Measurements from ENCODE around the gene SLCO1B1.
"Not testable (repeated sequence)": the region's sequence is repeated elsewhere in the genome, so short reads cannot be mapped to it uniquely, and the experiment has no call there.

SLCO1B1 gene, protein sequence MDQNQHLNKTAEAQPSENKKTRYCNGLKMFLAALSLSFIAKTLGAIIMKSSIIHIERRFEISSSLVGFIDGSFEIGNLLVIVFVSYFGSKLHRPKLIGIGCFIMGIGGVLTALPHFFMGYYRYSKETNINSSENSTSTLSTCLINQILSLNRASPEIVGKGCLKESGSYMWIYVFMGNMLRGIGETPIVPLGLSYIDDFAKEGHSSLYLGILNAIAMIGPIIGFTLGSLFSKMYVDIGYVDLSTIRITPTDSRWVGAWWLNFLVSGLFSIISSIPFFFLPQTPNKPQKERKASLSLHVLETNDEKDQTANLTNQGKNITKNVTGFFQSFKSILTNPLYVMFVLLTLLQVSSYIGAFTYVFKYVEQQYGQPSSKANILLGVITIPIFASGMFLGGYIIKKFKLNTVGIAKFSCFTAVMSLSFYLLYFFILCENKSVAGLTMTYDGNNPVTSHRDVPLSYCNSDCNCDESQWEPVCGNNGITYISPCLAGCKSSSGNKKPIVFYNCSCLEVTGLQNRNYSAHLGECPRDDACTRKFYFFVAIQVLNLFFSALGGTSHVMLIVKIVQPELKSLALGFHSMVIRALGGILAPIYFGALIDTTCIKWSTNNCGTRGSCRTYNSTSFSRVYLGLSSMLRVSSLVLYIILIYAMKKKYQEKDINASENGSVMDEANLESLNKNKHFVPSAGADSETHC

DNA sequence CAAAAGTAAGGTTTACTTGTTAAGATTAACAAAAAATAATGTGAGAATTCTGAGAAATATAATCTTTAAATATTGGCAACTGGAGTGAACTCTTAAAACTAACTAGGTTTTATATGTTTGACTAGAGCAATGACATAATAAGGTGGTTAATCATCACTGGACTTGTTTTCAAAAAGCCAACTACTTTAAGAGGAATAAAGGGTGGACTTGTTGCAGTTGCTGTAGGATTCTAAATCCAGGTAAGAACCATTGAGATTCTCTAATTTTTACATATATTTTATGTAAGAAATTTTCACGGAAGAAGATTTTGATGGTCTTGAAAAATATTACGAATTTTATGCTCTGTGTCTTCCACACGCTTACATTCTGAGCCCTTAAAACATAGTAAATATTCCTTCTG, at the start of gene SLCO1B1:
TSS of gene SLCO1B1 (plus strand) at position 197 of the 400 bp plus-strand sequence. CDS start 10,381 bp downstream, outside the sequence.
- no peak for DNase-seq

DNA sequence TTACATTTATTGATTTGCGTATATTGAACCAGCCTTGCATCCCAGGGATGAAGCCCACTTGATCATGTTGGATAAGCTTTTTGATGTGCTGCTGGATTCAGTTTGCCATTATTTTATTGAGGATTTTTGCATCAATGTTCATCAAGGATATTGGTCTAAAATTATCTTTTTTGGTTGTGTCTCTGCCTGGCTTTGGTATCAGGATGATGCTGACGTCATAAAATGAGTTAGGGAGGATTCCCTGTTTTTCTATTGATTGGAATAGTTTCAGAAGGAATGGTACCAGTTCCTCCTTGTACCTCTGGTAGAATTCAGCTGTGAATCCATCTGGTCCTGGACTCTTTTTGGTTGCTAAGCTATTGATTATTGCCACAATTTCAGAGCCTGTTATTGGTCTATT, 46.2 kb upstream of the SLCO1B1 start:
- DNase-seq, result not testable (repeated sequence)

DNA sequence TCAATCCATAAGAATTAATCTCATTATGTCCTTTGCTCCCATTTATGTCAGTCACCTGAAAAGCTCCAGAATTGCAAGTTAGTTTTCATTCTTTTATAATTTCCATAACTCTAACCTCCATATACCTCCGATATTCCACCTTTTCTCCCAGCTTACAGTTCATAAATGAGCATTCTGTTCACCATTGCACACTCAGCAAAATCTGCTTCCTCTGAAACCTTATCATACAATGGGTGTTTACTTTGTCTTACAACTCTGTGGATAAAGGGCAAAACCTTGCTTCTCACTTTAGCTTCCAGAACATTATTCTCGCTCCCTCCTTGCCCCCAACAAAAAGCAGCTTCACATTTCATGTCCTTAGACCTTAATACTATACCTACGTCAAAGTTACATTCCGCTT, 19.3 kb upstream of the SLCO1B1 start:
- DNase-seq, result no peak

DNA sequence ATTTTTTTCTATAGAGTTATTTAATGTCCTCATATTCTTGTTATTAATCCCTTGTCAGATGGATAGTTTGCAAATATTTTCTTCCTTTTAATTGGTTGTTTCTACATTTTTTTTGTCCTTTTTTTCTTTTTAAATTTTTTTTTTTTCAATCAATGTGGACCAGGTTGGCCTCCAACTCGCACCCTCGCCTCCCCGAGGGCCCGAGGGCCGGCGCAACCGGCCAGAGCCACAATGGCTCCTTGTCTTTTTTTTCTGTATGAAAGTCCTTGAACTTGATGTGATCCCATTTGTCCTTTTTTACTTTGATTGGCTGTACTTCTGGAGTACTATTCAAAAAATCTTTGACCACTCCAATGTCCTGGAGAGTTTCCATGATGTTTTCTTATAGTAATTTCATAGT, 17.7 kb upstream of the SLCO1B1 start:
- no peak for DNase-seq

DNA sequence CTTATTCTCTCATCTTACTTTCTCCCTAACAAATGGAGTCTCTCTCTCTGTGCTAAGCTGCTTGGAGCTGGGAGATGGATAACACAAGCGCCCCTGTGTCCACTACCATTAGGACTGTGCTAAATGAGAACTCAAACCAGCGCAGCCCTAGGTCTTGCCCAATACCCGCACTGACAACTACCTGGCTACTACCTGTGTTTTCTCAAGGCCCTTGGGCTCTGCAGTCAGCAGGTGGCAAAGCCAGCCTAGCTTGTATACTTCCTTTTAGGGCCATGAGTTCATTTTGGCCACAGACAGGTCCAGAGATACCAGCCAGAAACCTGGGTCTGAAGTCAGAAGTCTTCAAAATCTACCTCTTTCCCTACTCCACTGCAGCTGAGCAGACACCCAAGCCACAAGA, 13.0 kb upstream of the SLCO1B1 start:
- no peak for DNase-seq

DNA sequence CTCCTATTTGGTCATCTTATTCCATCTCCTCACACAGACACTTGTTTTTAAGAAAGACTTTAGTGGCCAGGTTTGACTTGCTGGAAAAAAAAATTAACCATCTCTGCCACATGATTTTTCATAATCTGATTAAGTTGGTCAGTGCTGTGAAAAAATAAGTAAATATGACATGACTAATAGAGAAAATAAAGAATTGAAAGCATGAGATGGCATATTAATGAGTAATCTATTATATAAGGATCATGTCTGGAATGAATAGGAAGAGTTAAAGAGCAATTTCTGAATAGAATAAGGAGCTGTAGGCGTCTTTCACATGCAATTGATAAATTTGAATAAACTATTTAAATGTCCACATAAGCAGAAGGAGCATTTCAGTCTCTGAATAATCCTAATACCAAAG, 12.2 kb upstream of the SLCO1B1 start:
- no peak for DNase-seq

DNA sequence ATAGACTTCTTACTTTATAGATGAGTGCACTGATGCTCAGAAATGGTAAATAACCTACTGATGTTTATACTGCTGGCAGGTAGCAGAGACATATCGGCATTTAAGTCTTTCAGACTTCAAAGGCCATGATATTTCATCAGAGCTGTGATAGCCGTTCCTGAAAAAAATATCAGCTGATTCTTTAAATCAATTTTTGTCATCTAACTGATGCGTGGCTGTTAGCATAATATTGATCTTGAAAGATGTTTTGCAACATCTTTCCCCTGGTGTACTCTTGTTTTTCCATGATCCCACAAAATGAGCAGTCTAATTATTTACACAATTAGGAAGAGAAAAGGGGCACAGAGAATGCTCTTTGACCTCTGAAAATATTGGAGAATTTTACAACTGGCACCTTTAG, 1.6 kb upstream of the SLCO1B1 start:
- no peak for DNase-seq

DNA sequence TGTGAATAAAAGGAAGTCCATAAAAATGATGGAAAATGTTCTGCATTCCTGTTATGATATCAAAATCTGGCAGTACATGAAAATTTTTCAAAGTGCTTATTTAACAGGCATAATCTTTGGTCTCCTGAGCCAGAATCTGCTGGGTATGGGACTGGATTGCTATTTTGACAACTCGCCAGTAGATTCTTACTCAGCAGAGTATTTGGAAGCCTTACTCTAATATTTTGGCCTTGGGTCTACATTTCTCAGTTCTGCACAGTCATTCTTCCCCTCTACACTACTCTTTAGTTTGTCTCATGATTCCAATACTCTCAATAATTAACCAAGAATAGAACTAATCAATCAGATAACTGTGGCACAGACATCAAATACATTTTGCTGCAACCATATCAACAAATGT, 1.1 kb upstream of the SLCO1B1 start:
- DNase-seq, result no peak

DNA sequence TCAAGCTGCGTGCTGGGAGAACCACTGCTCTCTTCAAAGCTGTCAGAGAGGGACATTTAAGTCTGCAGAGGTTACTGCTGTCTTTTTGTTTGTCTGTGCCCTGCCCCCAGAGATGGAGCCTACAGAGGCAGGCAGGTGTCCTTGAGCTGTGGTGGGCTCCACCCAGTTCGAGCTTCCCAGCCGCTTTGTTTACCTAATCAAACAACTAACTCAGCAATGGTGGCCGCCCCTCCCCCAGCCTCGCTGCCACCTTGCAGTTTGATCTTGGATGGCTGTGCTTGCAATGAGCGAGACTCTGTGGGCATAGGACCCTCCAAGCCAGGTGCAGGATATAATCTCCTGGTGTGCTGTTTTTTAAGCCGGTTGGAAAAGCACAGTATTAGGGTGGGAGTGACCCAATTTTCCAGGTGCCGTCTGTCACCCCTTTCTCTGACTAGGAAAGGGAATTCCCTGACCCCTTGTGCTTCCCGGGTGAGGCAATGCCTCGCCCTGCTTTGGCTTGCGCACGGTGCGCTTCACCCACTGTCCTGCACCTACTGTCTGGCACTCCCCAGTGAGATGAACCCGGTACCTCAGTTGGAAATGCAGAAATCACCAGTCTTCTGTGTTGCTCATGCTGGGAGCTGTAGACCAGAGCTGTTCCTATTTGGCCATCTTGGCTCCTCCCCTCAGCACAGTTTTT, 6.5 kb downstream of the SLCO1B1 start:
- DNase-seq, result not testable (repeated sequence)

DNA sequence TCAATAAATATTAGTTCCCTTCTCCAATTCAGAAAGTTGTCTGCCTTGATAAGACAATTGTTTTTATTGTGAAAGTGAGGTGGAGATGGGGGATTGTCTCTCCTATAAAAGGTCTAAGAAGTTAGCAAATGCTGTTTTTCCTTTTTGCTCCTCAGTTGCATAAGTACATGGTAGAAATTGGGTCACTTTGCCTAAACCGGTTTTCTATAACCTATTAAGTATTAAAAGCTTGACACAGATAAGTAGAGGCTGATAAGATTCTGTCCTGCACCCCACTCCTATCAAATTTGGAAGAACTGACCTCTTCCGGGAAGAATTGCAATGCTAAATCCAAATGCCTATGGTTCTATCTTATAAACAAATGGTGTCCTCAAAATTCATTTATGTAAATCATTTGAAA, 7.0 kb downstream of the SLCO1B1 start:
- DNase-seq, result no peak

DNA sequence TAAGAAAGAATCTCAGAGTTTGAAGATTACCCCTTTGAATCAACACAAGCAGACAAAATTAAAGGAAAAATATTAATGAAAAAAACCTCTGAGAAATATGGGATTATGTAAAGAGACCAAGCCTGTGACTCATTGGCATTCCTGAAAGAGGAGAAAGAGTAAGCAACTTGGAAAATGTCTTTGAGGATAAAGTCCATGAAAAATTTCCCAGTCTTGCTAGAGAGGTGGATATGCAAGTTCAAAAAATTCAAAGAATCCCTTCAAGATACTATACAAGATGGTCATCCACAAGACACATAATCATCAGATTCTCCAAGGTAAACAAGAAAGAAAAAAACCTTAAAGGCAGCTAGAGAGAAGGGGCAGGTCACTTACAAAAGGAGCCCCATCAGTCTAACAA, 13.3 kb downstream of the SLCO1B1 start:
- DNase-seq, result no peak

DNA sequence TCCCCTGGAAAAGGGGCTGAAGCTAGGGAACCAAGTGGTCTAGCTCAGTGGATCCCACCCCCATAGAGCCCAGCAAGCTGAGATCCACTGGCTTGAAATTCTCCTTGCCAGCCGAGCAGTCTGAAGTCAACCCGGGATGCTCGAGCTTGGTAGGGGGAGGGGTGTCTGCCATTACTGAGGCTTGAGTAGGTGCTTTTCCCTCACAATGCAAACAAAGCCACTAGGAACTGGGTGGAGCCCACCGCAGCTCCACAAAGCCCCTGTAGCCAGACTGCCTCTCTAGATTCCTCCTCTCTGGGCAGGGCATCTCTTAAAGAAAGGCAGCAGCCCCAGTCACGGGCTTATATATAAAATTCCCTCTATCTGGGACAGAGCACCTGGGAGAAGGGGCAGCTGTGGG, 18.9 kb downstream of the SLCO1B1 start:
- DNase-seq, result not testable (repeated sequence)

DNA sequence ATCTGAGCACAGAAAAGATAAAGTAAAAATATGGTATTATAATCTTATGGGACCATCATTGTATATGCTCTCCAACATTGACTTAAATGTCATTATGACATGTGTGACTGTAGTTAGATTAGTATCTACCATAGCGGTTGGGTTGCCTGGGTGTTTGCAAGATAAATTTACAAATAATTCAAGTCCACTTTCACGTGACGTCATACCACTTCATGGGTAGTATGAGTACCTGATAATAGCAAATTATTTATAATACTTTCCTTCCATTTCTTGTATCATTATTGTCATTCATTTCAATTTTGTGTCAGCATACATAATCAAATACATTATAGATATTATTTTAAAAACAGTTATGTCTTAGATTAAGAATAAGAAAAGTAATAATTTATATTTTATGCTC, 20.2 kb downstream of the SLCO1B1 start:
- no peak for DNase-seq

DNA sequence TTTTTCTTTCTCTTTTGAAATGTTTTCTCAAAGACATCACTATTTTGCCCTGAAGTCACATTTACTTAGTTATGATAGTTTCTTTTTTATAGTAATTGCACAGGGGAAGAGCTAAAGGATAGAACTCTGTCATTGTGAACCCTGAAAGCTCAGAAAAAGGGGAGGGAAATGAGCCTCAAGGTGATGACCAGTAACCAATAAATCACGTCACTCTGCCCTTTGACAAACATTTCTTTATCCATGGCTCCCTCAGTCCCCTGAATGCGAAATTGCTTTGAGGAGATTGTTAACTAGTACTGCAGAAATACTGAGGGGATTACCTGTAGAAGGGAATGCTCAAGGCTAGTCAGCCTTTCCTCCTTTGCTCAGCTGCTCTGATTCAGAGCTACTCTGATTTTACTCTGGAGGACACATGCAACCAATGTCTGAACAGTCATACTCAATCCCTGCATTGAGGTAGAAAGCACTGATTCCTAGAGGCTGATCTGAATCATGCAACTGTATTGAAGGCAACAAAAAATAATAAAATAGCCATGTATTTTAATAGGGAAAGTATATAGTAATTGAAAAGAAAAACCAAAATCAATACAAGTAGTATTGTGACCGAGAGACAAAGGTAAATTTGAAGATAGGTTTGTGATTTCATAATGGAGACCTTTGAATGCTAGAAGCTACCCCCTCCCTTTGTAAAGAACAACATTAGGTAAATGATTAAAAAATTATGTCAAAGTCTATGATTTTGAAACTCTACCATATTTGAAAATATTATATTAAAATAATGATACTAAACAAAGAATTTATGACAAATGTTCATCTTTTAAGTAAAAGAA, 24.7 kb downstream of the SLCO1B1 start:
- no peak for DNase-seq

DNA sequence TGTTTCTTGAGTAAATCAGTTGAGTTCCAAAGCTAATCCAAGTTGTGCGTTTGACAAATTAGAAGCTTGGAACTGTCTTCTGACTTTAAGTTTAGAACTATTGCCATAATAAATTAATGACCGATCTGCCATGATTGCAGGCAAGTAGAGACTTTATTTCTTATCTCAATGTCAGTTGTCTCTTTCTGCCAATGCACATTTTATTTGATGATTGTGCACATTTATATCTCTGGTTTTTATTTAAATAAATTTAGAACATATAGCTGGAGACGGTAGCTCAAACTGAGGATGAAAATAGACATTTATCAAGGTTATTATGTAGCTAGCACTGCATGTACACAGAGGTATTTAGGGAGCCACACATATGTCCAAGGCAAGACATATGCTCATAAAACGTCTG, 34.1 kb downstream of the SLCO1B1 start:
- DNase-seq, result no peak

DNA sequence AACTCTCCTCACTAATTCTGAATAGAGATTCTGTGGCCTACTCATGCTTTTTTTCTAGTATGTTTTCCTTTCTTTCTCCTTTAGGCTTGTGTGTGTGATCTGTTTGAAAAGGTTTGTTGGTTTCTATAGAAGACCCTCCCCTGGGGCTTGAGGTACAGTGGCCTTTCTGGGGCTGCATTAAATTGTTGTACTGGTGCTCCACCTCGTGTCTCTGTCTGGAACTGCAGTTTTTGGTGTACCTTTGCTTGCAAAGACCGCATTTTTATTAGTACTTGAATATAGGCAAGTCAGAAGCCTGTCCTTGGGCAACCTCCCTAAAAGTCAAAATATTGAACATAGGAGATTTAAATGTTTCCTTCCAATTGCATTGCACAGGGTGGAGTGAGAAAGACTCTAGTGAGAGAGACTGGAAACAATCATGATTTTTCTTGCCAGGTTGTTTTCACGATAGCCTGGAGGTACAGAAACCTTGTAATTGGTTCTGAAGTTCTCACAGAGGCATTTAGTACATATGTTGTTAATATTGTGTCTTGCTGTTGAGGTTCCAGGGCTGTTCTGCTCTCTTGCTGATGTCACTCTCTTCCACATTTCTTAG, 39.0 kb downstream of the SLCO1B1 start:
- DNase-seq, result peak; percentile 2

DNA sequence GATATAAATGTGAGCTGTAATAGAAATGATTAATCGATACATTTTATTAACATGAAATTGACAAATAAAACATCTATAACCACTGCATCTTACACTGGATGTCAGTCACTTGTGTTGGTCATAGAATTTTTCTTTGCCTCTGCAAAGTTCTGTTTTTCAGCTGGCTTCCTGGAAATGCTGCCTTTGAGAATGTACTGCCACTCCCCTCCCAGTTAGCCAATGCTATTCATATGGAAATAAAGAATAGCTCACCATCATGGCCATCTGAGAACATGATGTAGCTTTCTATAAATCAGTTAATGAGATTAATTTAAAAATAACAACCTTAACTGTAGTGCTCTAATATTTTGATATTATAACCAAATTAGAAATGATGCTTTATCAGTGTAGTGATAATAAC, 41.1 kb downstream of the SLCO1B1 start:
- no peak for DNase-seq

DNA sequence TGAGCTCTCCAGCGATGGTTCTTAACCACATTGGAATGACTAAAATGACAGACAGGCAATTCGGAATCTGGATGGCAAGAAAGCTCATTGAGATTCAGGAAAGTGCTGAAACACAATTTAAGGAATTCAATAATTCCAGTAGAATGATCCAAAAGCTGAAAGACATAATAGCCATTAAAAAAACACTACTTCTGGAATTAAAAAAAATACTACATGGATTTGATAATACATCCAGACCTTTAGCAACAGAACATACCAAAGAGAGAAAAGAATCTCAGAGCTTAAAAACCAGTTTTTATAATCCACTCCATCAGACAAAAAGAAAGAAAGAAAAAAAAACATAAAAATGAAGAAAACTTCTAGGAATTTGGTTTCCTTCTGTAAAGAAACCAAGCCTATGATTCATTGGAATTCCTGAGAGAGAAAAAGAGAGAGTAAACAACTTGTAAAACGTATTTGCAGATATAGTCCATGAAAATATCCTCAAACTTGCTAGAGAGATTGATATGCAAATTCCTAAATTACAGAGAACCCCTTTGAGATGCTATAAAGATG, 52.8 kb downstream of the SLCO1B1 start:
- DNase-seq, result no peak

DNA sequence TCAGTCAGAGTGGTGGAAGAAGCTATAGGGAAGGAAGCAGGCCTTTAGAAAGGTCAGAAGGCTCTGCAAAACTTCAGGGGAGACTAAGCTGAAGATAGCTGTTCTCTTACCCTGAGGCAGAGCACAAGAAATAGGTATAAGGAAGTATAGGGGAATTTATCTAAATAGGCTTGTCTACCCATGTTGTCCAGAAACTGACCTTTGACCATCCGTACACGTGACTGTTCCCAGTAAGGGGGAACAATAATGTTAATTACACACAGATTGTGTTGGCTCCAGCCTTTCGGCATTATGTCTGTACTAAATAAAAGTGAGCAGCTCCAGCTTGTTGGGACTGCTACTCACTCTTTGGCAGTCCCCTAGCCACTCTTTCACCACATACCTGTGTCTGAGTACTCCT, 59.0 kb downstream of the SLCO1B1 start:
- DNase-seq, result no peak

DNA sequence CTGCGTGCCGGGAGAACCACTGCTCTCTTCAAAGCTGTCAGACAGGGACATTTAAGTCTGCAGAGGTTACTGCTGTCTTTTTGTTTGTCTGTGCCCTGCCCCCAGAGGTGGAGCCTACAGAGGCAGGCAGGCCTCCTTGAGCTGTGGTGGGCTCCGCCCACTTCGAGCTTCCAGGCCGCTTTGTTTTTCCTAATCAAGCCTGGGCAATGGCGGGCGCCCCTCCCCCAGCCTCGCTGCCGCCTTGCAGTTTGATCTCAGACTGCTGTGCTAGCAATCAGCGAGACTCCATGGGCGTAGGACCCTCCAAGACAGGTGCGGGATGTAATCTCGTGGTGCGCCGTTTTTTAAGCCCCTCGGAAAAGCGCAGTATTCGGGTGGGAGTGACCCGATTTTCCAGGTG, 83.4 kb downstream of the SLCO1B1 start:
- DNase-seq, result peak; percentile 0

DNA sequence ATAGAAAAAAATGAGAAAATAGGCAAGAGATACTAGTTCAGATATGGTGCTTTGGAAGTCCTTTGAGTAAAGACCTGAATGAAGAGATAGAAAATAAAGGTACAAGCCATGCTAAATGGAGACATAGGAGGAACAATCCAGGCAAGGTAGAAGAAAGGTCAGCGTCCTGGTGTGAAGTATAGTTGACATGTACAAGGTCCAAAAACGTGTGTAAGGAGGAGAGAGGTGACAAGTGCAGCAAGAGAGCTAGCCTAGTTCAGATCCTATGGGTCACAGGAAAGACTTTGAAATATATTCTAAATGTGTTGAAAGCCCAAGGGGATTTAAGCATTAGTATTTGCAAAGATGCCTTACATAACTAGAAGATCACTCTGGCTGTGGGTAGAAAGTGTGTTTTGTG, 88.2 kb downstream of the SLCO1B1 start:
- no peak for DNase-seq

DNA sequence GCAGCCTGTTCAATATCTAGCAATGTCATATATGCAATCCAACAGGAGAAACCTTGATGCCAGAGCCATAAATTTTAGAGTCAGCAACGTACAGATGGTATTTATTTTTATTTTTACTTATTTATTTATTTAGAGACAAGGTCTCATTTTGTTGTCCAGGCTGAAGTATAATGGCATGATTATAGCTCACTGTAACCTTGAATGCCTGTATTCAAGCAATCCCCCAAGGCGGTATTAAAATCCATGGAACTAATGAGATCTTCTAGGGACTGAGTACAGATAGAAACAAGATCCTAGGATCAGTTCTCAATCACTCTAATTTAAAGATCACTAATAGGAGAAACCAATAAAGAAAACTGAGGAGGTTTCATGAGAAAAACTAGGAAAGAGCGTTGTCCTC, 89.3 kb downstream of the SLCO1B1 start:
- DNase-seq, result no peak
